HG02981 (cell line): ENCODE measurements around the gene ST3GAL5.

Experiments used
- ATAC-seq: cut with Tn5 transposase; IDR thresholded peaks from one replicate; pipeline ENCODE4 v1.9.1; 2021; ENCODE audit warnings: mild to moderate bottlenecking, moderate library complexity; ENCODE audit not compliant: unreplicated experiment

The ST3GAL5 gene

GRCh38 chr2:85867556-85868292 lies 21.1 kb downstream of the ST3GAL5 start:
- no peak for ATAC-seq

GRCh38 chr2:85867121-85867520 lies 21.7 kb downstream of the ST3GAL5 start:
- ATAC-seq = no peak

GRCh38 chr2:85866165-85866659 lies 22.6 kb downstream of the ST3GAL5 start:
- no peak for ATAC-seq

- peak; percentile 84 for ATAC-seq
Observed at GRCh38 chr2:85865539-85866164, 23.1 kb downstream of the ST3GAL5 start.

- no peak for ATAC-seq
Observed at GRCh38 chr2:85864654-85865053, 24.1 kb downstream of the ST3GAL5 start.

- no peak for ATAC-seq
Observed at GRCh38 chr2:85862426-85862825, 26.4 kb downstream of the ST3GAL5 start.

GRCh38 chr2:85861650-85862049 lies 27.1 kb downstream of the ST3GAL5 start:
- ATAC-seq = no peak

GRCh38 chr2:85861180-85861579 lies 27.6 kb downstream of the ST3GAL5 start:
- ATAC-seq = peak; percentile 53

- ATAC-seq = no peak
Observed at GRCh38 chr2:85858841-85859240, 29.9 kb downstream of the ST3GAL5 start.

- no peak for ATAC-seq
Observed at GRCh38 chr2:85854897-85855296, 33.9 kb downstream of the ST3GAL5 start.

GRCh38 chr2:85854166-85854509 lies 34.7 kb downstream of the ST3GAL5 start:
- peak; percentile 11 for ATAC-seq

- peak; percentile 56 for ATAC-seq
Observed at GRCh38 chr2:85853499-85854165, 35.2 kb downstream of the ST3GAL5 start.

GRCh38 chr2:85852937-85853498 lies 35.8 kb downstream of the ST3GAL5 start:
- ATAC-seq = peak; percentile 71

GRCh38 chr2:85852152-85852840 lies 36.5 kb downstream of the ST3GAL5 start:
- ATAC-seq = no peak

- ATAC-seq = no peak
Observed at GRCh38 chr2:85851253-85852151, 37.3 kb downstream of the ST3GAL5 start.

- no peak for ATAC-seq
Observed at GRCh38 chr2:85850451-85850850, 38.3 kb downstream of the ST3GAL5 start.

GRCh38 chr2:85847051-85847588 lies 41.7 kb downstream of the ST3GAL5 start:
- no peak for ATAC-seq

GRCh38 chr2:85846411-85846810 lies 42.4 kb downstream of the ST3GAL5 start:
- no peak for ATAC-seq

GRCh38 chr2:85844486-85844885 lies 44.3 kb downstream of the ST3GAL5 start:
- ATAC-seq = no peak

GRCh38 chr2:85843543-85843942 lies 45.2 kb downstream of the ST3GAL5 start:
- no peak for ATAC-seq
